Measurements from ENCODE around the gene ATE1.

DNA sequence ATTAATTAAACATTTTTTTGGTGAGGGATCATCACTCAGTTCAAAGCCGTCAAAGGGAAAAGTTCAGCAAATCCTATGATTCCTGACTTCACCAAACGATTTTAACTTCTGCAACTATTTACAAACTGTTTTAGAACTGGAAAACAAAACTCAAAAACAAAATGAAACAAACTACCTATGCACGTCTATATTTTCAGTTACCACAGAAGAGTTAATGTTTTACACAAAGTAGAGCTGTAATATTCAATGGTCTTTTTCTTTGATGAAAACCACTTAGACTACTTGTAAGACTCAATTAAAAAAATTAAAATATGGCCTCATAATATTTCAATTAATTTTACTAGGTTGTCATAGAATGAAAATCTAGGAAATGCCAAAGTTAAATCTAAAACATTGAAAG, 131.5 kb downstream of the ATE1 start:
- TF ChIP-seq POLR2A (IDR thresholded peaks at IDR 0.05; ENCODE audit: low read length) (no peak), GATA1 (IDR thresholded peaks at IDR 0.05; ENCODE audit: low read depth, low read length) (no peak)

Measured in erythroblast (primary cell).